Activated CD8-positive, alpha-beta memory T cell treated with anti-CD3 and anti-CD28 coated beads for 24 hours (primary cell): ENCODE measurements around the gene CYP26B1.
A peak's percentile ranks its signal among the peaks of the same experiment; 100 is the strongest.

Source experiments
- DNase-seq: peaks from one replicate; pipeline ENCODE4 v3.0.0-alpha.2; 2020

CYP26B1 gene

GRCh38 chr2:72147303-72147971, at the start of gene CYP26B1:
CYP26B1 (minus strand) TSS chr2:72147862; CDS start chr2:72147834, 28 bp downstream.
- peak; percentile 59 for DNase-seq

- DNase-seq: no peak
Measured at GRCh38 chr2:72193723-72194122, 46.1 kb upstream of the CYP26B1 start.

- no peak for DNase-seq
Measured at GRCh38 chr2:72191441-72191840, 43.8 kb upstream of the CYP26B1 start.

GRCh38 chr2:72185206-72185605, 37.5 kb upstream of the CYP26B1 start:
- no peak for DNase-seq

- DNase-seq: no peak
Measured at GRCh38 chr2:72183466-72183865, 35.8 kb upstream of the CYP26B1 start.

- no peak for DNase-seq
Measured at GRCh38 chr2:72183016-72183415, 35.4 kb upstream of the CYP26B1 start.

- DNase-seq: no peak
Measured at GRCh38 chr2:72182547-72182946, 34.9 kb upstream of the CYP26B1 start.

- DNase-seq: no peak
Measured at GRCh38 chr2:72181616-72182015, 34.0 kb upstream of the CYP26B1 start.

GRCh38 chr2:72180351-72180750, 32.7 kb upstream of the CYP26B1 start:
- DNase-seq: no peak

GRCh38 chr2:72178551-72178950, 30.9 kb upstream of the CYP26B1 start:
- no peak for DNase-seq

GRCh38 chr2:72176281-72176680, 28.6 kb upstream of the CYP26B1 start:
- DNase-seq: no peak

GRCh38 chr2:72175636-72176035, 28.0 kb upstream of the CYP26B1 start:
- DNase-seq: no peak

- DNase-seq: no peak
Measured at GRCh38 chr2:72173640-72174321, 26.1 kb upstream of the CYP26B1 start.

- DNase-seq: no peak
Measured at GRCh38 chr2:72172478-72172877, 24.8 kb upstream of the CYP26B1 start.

- no peak for DNase-seq
Measured at GRCh38 chr2:72166279-72166678, 18.6 kb upstream of the CYP26B1 start.

- no peak for DNase-seq
Measured at GRCh38 chr2:72165792-72166191, 18.1 kb upstream of the CYP26B1 start.

- DNase-seq: no peak
Measured at GRCh38 chr2:72162574-72162973, 14.9 kb upstream of the CYP26B1 start.

- no peak for DNase-seq
Measured at GRCh38 chr2:72159211-72159993, 11.7 kb upstream of the CYP26B1 start.

- no peak for DNase-seq
Measured at GRCh38 chr2:72157871-72158771, 10.5 kb upstream of the CYP26B1 start.

- no peak for DNase-seq
Measured at GRCh38 chr2:72156872-72157271, 9.2 kb upstream of the CYP26B1 start.

GRCh38 chr2:72155737-72156136, 8.1 kb upstream of the CYP26B1 start:
- DNase-seq: no peak

GRCh38 chr2:72155151-72155550, 7.5 kb upstream of the CYP26B1 start:
- peak; percentile 35 for DNase-seq
